PC-3 (cell line): Measurements from ENCODE around the gene KIF20B.

Experiments
- CTCF ChIP-seq: fragments of 300-600 bp; sonication (generic); conservative IDR thresholded peaks from 2 replicates; pipeline ENCODE4 v1.5.1; 2017; ENCODE audit warnings: antibody characterized with exemption, low read depth, mild to moderate bottlenecking, low read length
- EZH2phosphoT487 ChIP-seq: fragments of 300-600 bp; sonication (generic); IDR thresholded peaks from 2 replicates; pipeline ENCODE4 v1.6.1; 2018; ENCODE audit warnings: mild to moderate bottlenecking, antibody characterized with exemption, low read length, borderline replicate concordance

GRCh38 chr10:89690027-89690426 lies 11.4 kb upstream of the KIF20B start:
- no peak for TF ChIP-seq CTCF
- no peak for TF ChIP-seq EZH2phosphoT487
